ENCODE data around the gene TCF3.

- TF ChIP-seq CTCF (IDR thresholded peaks at IDR 0.05) (no peak), POLR2A (IDR thresholded peaks at IDR 0.05) (no peak)
Observed at GRCh38 chr19:1563251-1563650, 89.2 kb downstream of the TCF3 start.

Measured in tibial nerve (tissue), 3 donors.